GM12891 (cell line): ENCODE data around the gene S100A12.

Experiments
- PAX5 ChIP-seq: IDR thresholded peaks from 2 replicates; pipeline ENCODE4 v1.6.1; 2011; ENCODE audit warnings: low read length, moderate library complexity, mild to moderate bottlenecking; ENCODE audit not compliant: insufficient read depth, severe bottlenecking
- POLR2A ChIP-seq: IDR thresholded peaks from 2 replicates; pipeline ENCODE4 v1.6.1; 2011; ENCODE audit warnings: low read depth, low read length, control low read depth
- POLR2AphosphoS5 ChIP-seq: IDR thresholded peaks from 2 replicates; pipeline ENCODE4 v1.6.1; 2011; ENCODE audit warnings: low read depth, low read length, control low read depth
- POU2F2 ChIP-seq: IDR thresholded peaks from 2 replicates; pipeline ENCODE4 v1.6.1; 2011; ENCODE audit warnings: low read depth, mild to moderate bottlenecking, control low read depth, low read length, moderate library complexity
- TAF1 ChIP-seq: IDR thresholded peaks from 2 replicates; pipeline ENCODE4 v1.6.1; 2011; ENCODE audit warnings: low read depth, low read length, control low read depth

DNA sequence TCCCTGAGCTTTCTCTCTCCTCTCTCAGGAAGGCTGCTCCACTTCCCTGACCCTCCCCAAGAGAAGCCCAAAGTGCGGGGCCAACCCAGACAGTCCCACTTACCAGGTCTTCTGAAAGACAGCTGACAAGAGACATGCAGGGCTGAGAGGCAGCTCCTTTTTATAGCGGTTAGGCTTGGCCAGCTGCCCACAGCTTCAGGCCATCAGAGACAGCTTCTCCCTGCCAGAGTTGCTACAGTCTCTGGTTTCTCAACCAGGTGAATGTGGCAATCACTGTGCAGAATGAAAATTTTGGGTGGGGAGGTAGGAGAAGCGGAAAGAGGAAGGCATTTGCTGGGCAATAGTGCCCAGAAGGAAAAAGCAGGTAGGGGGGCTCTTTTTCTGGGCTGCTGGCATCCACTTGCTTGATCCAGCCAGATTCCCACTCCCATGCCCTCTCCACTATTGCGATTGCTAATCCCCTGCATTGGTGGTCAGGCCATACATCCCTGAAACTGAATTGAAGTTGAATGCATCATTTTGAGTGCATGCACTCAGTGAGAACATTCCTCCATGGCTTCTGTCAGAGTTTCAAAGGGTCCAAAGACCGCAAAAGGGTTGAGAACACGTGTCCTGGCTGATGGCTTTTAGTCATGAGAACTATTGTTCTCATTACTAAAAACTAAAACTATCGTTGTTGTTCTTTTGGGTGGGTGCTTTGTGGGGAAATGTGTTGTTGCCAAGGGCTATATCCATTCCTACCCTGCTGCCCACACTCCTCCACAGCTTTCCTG is 15.7 kb upstream of the S100A12 start, which contains the start of gene S100A8:
- TF ChIP-seq POLR2A (no peak), POLR2AphosphoS5 (no peak), TAF1 (no peak), PAX5 (no peak), POU2F2 (no peak)
